BJ (cell line): Measurements from ENCODE around the gene HRCT1. TPM values are rescaled to one million over a fixed set of nuclear protein-coding genes. Genes with fewer than 3 reads are reported as not detected.
A peak's percentile ranks its signal among the peaks of the same experiment; 100 is the strongest.

ENCODE experiments used
- CTCF ChIA-PET: fragments of 350-600 bp; formaldehyde crosslinking; extraction: SDS; loops from one replicate; lab custom pipeline; 2021; ENCODE audit warnings: antibody characterized with exemption, inconsistent platforms; lab: Yijun Ruan, JAX
- POLR2A ChIA-PET: fragments of 300-600 bp; sonication (Branson Sonifier 250); formaldehyde crosslinking; extraction: SDS; loops from one replicate; lab custom pipeline; 2021; ENCODE audit warnings: antibody characterized with exemption; lab: Charles Lee
- DNase-seq: peaks from one replicate; pipeline ENCODE4 v3.0.0-alpha.2; 2011; ENCODE audit warnings: low read depth
- H3K27me3 ChIP-seq: 2 replicates; pipeline ENCODE4 v1.6.0; 2011; ENCODE audit warnings: low read length; ENCODE audit not compliant: control insufficient read depth, insufficient read depth
- H3K36me3 ChIP-seq: 2 replicates; pipeline ENCODE4 v1.5.1; 2011; ENCODE audit warnings: low read length; ENCODE audit not compliant: control insufficient read depth, insufficient read depth
- H3K4me3 ChIP-seq: 2 replicates; pipeline ENCODE4 v1.5.1; 2011; ENCODE audit warnings: low read depth, mild to moderate bottlenecking, control low read depth, low read length
- CTCF ChIP-seq: IDR thresholded peaks from 2 replicates; pipeline ENCODE4 v1.5.1; 2011; ENCODE audit warnings: low read depth, mild to moderate bottlenecking, control low read depth, inconsistent platforms, low read length, moderate library complexity; ENCODE audit not compliant: insufficient read depth
- polyA plus RNA-seq: library from polyadenylated mRNA; depleted of rRNA; stranded (reverse); fragments of >200 nt; gene quantifications from 2 replicates; pipeline ENCODE4 v1.2.3, GENCODE V29; 2011; rRNA removed

The HRCT1 gene
- polyA plus RNA-seq, 1 experiment, result 0.93 TPM

- ChIA-PET CTCF (interaction anchor here (0.6 to 7.5 kb wide), 25 partner anchors 9 to 298 kb away, joined by 3 to 87 read pairs (median 4); partner anchors contain the start of genes CLTA and HRCT1), POLR2A (no interaction called here)
- TF ChIP-seq CTCF, result peak; percentile 88
- Histone ChIP-seq H3K27me3 (no peaks in the 10 kb centered on the region), H3K36me3 (no peaks in the 10 kb centered on the region), H3K4me3 (no peak overlapping the region)
- DNase-seq, result no peak
Measured at GRCh38 chr9:35954942-35955546, 49.0 kb downstream of the HRCT1 start.

GRCh38 chr9:35956651-35957050, 50.6 kb downstream of the HRCT1 start:
- Histone ChIP-seq H3K36me3 (no peaks in the 10 kb centered on the region), H3K27me3 (no peaks in the 10 kb centered on the region), H3K4me3 (no peak overlapping the region)
- ChIA-PET CTCF (interaction anchor here (0.7 to 7.5 kb wide), 6 partner anchors 51 to 372 kb away, joined by 3 to 87 read pairs (median 4); no protein-coding TSS in a partner anchor), POLR2A (interaction anchor here (0.7 kb wide), 1 partner anchor 372 kb away, joined by 14 read pairs; no protein-coding TSS in a partner anchor)
- no peak for TF ChIP-seq CTCF
- DNase-seq, result no peak

Other genes with a start within 250 kb of the HRCT1 start
- 235 and 1,738 TPM in 2 replicates for gene RMRP, start 248.2 kb upstream of the HRCT1 start, polyA plus RNA-seq
- 22.0 and 27.9 TPM in 2 replicates for gene CCDC107, start 247.9 kb upstream of the HRCT1 start, polyA plus RNA-seq
- 2.7 and 4.1 TPM in 2 replicates for gene ARHGEF39, start 241.0 kb upstream of the HRCT1 start, polyA plus RNA-seq
- gene CA9, start 232.3 kb upstream of the HRCT1 start, polyA plus RNA-seq, result 0.13 and 0.32 TPM in 2 replicates
- 1,727 and 2,061 TPM in 2 replicates for gene TPM2, start 216.3 kb upstream of the HRCT1 start, polyA plus RNA-seq
- 215 and 399 TPM in 2 replicates for gene TLN1, start 174.0 kb upstream of the HRCT1 start, polyA plus RNA-seq
- gene CREB3, start 173.5 kb upstream of the HRCT1 start, polyA plus RNA-seq, result 67.9 and 75.8 TPM in 2 replicates
- gene GBA2, start 157.0 kb upstream of the HRCT1 start, polyA plus RNA-seq, result 30.3 and 44.1 TPM in 2 replicates
- gene RGP1, start 156.9 kb upstream of the HRCT1 start, polyA plus RNA-seq, result 17.4 and 19.7 TPM in 2 replicates
- gene MSMP, start 151.9 kb upstream of the HRCT1 start, polyA plus RNA-seq, result not detected in 2 replicates
- gene NPR2, start 114.6 kb upstream of the HRCT1 start, polyA plus RNA-seq, result 30.1 and 33.4 TPM in 2 replicates
- gene SPAG8, start 93.9 kb upstream of the HRCT1 start, polyA plus RNA-seq, result 0.50 and 0.85 TPM in 2 replicates
- gene HINT2, start 91.2 kb upstream of the HRCT1 start, polyA plus RNA-seq, result 20.9 and 30.0 TPM in 2 replicates
- not detected in 2 replicates for gene FAM221B, start 77.5 kb upstream of the HRCT1 start, polyA plus RNA-seq
- gene TMEM8B, start 77.0 kb upstream of the HRCT1 start, polyA plus RNA-seq, result 3.4 and 5.6 TPM in 2 replicates
- gene OR13J1, start 35.8 kb upstream of the HRCT1 start, polyA plus RNA-seq, result not detected in 2 replicates
- gene SPAAR, start 3.3 kb downstream of the HRCT1 start, polyA plus RNA-seq, result 0.23 and 0.32 TPM in 2 replicates
- 0.33 and 0.53 TPM in 2 replicates for gene OR2S2, start 52.0 kb downstream of the HRCT1 start, polyA plus RNA-seq
- gene RECK, start 130.7 kb downstream of the HRCT1 start, polyA plus RNA-seq, result 59.8 and 72.8 TPM in 2 replicates
- gene GLIPR2, start 230.5 kb downstream of the HRCT1 start, polyA plus RNA-seq, result 23.7 and 26.3 TPM in 2 replicates